GM18861 (cell line): Measurements from ENCODE around the gene SLC39A8.
"Not testable (repeated sequence)": the region's sequence is repeated elsewhere in the genome, so short reads cannot be mapped to it uniquely, and the experiment has no call there.

Experiments
- ATAC-seq: cut with Tn5 transposase; IDR thresholded peaks from one replicate; pipeline ENCODE4 v1.9.1; 2021; ENCODE audit not compliant: unreplicated experiment

SLC39A8 gene

GRCh38 chr4:102344954-102345794 lies at the start of gene SLC39A8:
Gene SLC39A8, minus strand, starts transcription at chr4:102345482. Its CDS starts 820 bp downstream, at chr4:102344662.
- ATAC-seq, result peak; percentile 73

DNA sequence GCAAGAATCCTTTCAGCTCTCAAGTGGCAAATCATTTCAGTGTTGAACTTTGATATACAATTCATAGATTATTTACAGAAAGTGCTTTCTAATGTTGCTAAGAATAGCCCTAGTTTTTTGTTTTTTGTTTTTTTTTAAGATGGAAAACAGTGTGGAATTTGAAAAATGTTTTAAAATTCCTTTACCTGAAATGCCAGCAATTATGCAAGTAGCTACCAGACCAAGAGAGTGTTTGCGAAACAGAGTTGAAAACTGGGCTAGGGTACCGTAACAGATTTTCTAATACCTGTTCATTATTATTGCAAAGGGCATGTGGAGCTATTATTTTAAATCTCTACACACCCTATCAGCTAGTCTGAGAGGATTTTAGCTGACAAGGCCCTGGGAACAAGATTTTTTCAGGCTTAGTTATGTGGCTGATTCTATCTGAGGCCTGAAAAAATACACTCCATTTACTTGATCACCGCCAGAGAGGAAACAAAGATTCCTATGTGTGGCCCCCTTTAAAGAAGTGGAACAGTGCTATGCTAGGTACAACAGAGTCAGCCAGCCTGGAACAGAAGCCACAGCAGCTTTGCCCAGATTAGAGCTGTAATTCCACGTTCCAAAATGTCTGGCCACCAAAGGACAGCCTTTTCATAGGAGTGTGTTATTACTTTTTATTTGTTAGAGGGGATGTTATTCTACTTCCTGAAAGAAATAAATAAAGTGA lies 46.9 kb upstream of the SLC39A8 start:
- ATAC-seq, result no peak

DNA sequence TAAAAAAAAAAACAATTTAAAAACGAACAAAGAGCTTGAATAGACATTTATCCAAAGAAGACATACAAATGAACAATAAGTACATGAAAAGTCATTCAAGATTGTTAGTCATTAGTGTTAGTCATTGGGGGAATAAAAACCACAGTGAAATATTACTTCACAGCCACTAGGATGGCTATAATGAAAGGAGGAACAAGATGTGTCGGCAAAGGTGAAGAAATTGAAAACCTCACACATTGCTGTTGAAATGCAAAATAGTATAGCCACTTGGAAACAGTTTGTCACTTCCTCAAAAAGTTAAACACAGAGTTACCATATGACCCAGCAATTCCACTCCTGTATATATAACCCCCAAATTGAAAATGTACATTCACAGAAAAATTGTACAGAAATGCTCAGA lies 45.2 kb upstream of the SLC39A8 start:
- peak; percentile 94 for ATAC-seq

DNA sequence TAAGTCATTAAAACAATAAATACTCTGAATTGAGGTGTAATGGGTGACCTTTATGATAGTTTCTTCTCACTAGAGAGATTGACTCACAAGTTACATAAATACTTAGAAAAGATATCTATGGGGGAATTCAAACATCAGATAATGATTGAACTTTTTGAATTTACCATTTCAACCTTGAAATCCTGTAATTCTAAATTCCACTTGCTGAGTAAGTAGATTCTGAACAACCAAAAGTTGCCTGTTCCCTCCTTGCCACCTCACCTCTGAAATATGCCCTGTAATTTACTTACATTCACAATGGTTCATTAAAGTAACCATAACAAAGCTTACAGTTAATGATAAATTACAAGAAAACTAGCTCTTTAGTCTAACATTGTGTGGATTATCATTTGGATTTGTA lies 43.3 kb upstream of the SLC39A8 start:
- ATAC-seq, result no peak

- ATAC-seq, result no peak
Observed at GRCh38 chr4:102387552-102388150, 42.4 kb upstream of the SLC39A8 start.

GRCh38 chr4:102386966-102387365 lies 41.7 kb upstream of the SLC39A8 start:
- ATAC-seq, result no peak

DNA sequence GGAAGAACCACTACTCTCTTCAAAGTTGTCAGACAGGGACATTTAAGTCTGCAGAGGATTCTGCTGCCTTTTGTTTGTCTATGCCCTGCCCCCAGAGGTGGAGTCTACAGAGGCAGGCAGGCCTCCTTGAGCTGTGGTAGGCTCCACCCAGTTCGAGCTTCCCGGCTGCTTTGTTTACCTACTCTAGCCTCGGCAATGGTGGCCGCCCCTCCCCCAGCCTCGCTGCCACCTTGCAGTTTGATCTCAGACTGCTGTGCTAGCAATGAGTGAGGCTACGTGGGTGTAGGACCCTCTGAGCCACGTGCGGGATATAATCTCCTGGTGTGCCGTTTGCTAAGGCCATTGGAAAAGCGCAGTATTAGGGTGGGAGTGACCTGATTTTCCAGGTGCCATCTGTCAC lies 35.0 kb upstream of the SLC39A8 start:
- not testable (repeated sequence) for ATAC-seq

GRCh38 chr4:102362922-102363432 lies 17.7 kb upstream of the SLC39A8 start:
- ATAC-seq, result no peak

DNA sequence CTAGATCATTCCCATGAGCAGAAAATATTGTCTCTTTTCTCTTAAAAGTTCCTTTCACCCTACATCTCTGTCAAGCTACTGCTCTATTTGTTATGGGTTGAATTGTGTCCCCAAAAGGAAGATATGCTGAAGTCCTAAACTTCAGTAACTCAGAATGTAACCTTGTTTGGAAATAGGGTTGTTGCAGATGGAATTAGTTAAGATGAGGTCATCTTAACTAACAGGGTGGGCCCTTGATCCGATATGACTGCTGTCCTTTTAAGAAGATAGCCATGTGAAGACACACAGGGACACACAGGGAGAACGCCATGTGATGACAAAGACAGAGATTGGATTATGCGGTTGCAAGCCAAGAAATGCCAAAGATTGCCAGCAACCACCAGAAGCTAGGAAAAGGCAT lies 12.8 kb upstream of the SLC39A8 start:
- no peak for ATAC-seq

- not testable (repeated sequence) for ATAC-seq
Observed at GRCh38 chr4:102357637-102358036, 12.4 kb upstream of the SLC39A8 start.

- no peak for ATAC-seq
Observed at GRCh38 chr4:102356562-102357202, 11.4 kb upstream of the SLC39A8 start.

DNA sequence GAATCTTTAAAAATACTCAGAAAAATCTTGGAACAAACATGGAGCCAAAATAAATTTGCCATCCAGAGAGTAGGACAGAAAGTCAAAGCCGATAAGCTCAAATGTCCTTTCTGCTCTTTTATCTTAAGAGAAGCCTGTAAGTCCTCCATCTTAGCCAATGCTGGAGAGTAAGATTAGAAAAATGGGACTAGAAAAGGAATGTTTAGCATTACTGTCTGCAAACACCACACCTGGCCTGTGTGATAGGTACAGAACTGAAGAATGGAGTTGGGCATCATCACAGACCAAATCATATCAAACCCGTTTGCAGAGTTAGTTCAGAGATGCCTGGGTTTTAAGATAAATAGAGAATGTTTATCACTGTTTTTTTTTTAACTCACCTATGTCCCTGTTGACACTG lies 10.5 kb upstream of the SLC39A8 start:
- ATAC-seq, result no peak

GRCh38 chr4:102354671-102355454 lies 9.6 kb upstream of the SLC39A8 start:
- no peak for ATAC-seq

- no peak for ATAC-seq
Observed at GRCh38 chr4:102352781-102353180, 7.5 kb upstream of the SLC39A8 start.

DNA sequence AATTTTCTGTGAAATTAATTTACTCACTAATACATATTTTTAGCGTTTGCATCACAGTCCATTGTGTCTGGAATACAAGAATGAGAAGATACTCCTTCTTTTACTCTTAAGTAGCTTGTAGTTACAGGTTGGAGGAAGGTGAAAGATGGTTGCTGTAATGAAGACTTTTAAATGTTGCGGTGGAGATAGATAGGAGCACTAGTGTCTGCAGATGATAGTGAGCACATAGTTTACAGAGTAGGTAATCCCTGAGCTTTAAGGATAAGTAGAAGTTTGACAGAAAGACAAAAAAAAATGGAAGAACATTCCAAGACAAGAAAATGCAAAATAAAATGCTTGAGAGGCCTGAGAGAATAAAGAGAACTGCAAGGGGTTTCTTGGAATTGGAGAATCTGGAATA lies 5.4 kb upstream of the SLC39A8 start:
- ATAC-seq, result no peak

DNA sequence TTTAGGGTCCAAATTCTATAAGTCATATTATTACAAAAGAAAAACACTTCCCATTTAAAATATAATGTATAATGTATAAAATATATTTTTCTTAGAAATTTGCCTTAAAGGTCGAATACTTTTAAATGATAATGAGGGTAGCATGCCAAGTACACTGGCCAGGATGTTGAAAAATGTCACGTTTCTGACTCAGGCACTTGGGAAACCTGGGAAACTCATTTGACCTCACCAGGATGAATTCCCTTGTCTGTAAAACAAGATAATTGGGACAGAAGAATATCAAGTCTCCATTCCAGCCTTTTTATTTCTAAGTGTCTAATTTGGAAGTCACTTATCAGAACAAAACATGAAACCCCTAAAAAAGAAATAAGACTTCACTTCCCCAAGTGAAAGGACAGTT lies 3.4 kb upstream of the SLC39A8 start:
- ATAC-seq, result no peak

- no peak for ATAC-seq
Observed at GRCh38 chr4:102345795-102346100, 466 bp upstream of the SLC39A8 start.

GRCh38 chr4:102344520-102344953 lies 745 bp downstream of the SLC39A8 start:
- ATAC-seq, result peak; percentile 37

- ATAC-seq, result no peak
Observed at GRCh38 chr4:102343964-102344519, 1.2 kb downstream of the SLC39A8 start.

DNA sequence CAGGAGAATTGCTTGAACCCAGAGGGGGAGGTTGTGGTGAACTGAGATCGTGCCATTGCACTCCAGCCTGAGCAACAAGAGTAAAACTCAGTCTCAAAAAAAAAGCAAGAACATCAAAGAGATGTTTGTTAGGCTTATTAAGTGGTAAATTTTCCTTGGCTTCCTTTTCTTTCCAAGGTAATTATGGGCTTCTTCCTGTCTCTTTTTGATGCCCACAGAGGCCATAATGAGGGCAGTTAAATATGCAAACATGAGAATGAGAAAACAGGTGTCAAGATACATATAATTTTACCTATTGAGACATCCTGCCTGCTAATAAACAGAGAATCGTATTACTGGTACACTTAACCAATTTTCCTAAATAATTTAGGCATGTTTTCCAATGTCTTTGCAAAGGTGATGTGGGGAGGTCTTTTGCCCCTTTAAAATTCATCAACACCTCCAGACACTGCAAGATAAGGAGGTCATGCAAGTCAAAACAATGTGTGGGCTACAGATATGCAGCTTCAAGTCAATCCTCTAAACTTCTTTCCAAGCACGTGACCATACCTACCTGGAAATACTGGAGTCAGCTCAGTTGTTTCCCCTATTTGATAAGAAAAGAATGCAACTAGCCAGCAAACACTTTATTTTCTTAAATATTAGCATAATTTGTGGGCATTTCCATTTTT lies 2.7 kb downstream of the SLC39A8 start:
- ATAC-seq, result no peak
